ACHN (cell line): Measurements from ENCODE around the gene NUP93.
A peak's percentile ranks its signal among the peaks of the same experiment; 100 is the strongest.
"Not testable (repeated sequence)": the region's sequence is repeated elsewhere in the genome, so short reads cannot be mapped to it uniquely, and the experiment has no call there.

Source experiments
- DNase-seq: peaks from one replicate; pipeline ENCODE4 v3.0.0-alpha.2; 2015
- in situ Hi-C: cut with HindIII; loops from 2 replicates; pipeline ENCODE4 v1.10.0; 2017; ENCODE audit warnings: low sequenced_read_pairs, low pct_ligation_motif_present, low pct_unique_long_range_greater_than_20kb

Gene NUP93

GRCh38 chr16:56795011-56795410, 65.1 kb downstream of the NUP93 start:
- DNase-seq = no peak
- in situ Hi-C loops = no loop called here

GRCh38 chr16:56797038-56797437, 67.1 kb downstream of the NUP93 start:
- in situ Hi-C loops, DNase-seq: not testable (repeated sequence)

DNA sequence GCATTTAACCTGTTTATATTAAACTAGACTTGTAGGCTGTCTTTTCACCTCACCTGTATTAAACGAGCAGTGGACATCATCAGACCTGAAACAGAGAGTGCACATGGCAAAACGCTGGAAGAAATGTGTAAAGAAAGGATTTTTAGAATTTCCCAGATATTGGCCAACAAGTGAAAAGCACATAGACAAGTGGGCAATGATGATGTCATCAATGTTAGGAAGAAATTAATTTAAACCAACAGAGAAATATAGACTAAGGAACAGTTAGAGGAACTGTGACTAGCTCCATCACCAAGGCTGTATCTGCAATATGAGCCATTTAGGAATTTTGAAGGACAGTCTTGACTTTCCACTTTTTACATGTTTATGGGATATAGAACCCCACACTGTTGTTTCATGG, 67.9 kb downstream of the NUP93 start:
- in situ Hi-C loops = no loop called here
- DNase-seq = no peak

- DNase-seq = no peak
- in situ Hi-C loops = no loop called here
Observed at GRCh38 chr16:56798955-56799354, 69.0 kb downstream of the NUP93 start.

GRCh38 chr16:56800355-56800754, 70.4 kb downstream of the NUP93 start:
- DNase-seq = peak; percentile 18
- in situ Hi-C loops = no loop called here

GRCh38 chr16:56801762-56802161, 71.8 kb downstream of the NUP93 start:
- no peak for DNase-seq
- in situ Hi-C loops = no loop called here

GRCh38 chr16:56807011-56807675, 77.2 kb downstream of the NUP93 start:
- in situ Hi-C loops = no loop called here
- no peak for DNase-seq

- DNase-seq, in situ Hi-C loops: not testable (repeated sequence)
Observed at GRCh38 chr16:56807676-56808067, 77.7 kb downstream of the NUP93 start.

DNA sequence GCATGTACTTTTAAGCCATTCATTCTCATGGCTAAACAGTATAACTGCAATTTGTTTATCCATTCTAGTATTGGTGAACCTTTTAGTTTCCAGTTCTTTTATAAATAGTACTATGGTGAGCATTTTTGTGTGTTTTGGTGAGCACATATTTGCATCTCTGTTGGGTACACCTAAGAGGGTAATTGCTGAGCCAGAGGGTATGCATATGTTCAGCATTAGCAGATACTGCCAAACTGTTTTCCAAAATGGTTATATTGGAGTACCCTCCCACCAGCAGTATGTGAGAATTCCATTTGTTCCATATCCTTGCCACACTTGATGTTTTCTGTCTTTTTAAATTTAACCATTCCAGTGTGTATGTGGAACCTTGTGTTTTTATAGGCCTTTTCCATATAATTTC, 81.0 kb downstream of the NUP93 start:
- DNase-seq = no peak
- in situ Hi-C loops = no loop called here

DNA sequence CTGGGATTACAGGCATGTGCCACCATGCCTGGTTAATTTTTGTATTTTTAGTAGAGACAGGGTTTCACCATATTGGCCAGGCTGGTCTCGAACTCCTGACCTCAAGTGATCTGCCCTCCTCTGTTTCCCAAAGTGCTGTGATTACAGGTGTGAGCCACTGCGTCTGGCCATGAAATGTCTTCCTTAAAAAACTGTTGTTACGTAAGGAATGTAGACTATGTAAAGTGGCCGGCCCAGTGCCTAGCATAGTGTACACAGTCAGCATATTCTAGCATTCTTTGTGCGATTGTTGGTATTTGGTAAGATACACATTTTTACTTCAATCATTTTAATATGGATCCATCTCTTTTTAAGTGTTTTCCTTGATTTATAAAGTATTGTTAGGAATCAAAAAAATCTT, 81.7 kb downstream of the NUP93 start:
- DNase-seq, in situ Hi-C loops: not testable (repeated sequence)

- peak; percentile 22 for DNase-seq
- in situ Hi-C loops = no loop called here
Observed at GRCh38 chr16:56812884-56813283, 83.0 kb downstream of the NUP93 start.

DNA sequence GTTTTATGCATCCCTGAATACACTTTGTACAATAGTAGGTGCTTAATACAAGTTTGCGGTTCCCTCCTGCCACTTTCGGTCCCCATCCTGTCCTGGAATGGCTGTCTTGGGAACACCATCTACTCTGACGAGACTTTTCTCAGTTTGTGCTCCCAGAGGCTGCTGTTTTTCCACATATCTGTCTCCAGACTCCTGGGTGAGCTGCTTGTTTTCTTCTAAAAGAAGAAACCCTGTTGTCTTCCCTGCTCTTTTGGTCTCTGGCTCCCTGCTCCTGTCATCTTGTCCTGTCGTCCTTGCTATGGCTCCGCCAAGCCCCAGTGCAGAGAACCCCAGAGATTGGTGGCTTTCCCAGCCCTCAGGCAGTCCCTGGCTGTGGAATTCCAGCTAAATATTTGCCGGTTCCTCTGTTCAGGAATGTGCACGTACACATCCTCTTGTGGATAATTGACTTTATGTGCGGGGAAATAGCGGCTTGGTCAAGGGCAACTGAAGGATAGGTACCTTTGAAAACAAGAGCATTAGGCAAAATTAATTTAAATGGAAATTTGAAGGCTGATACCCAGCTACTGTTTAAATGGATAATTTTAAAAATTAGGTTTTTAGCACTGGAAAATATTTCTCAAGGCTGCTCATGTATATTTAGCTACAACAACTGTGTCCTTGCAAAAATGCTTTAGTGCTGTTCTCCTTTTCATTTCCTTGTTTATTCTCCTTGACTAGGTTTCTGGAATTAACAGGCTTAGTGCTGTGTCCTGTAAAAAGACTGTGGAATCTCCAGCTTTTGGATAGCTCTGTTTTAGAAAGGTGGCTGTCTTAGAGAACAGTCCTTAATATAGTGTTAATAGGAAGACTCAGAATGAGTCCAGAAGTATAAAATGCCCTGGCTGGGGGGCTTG, 84.9 kb downstream of the NUP93 start:
- no peak for DNase-seq
- in situ Hi-C loops = no loop called here

- no peak for DNase-seq
- in situ Hi-C loops = no loop called here
Observed at GRCh38 chr16:56815721-56816120, 85.8 kb downstream of the NUP93 start.

GRCh38 chr16:56817056-56817455, 87.1 kb downstream of the NUP93 start:
- no peak for DNase-seq
- in situ Hi-C loops = no loop called here

DNA sequence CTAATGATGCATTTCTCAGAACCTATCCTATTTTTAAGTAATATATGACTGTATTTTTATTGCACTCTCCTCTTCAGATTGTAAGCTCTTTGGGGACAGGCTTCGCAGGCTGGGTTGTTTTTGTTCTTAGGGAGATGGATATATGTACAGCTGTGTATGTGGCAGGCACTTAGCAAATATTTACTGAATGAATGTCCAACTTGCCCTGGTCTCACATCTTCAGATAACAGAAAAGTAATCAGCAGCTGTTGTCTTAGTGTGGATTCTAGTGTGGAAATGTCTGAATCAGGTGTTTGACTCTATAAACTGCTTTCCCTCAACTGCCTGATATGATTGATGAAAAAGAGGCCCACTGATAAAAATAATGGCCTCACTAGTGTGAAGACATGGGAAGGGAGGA, 88.0 kb downstream of the NUP93 start:
- DNase-seq = no peak
- in situ Hi-C loops = no loop called here

- no peak for DNase-seq
- in situ Hi-C loops = no loop called here
Observed at GRCh38 chr16:56823081-56823733, 93.3 kb downstream of the NUP93 start.

DNA sequence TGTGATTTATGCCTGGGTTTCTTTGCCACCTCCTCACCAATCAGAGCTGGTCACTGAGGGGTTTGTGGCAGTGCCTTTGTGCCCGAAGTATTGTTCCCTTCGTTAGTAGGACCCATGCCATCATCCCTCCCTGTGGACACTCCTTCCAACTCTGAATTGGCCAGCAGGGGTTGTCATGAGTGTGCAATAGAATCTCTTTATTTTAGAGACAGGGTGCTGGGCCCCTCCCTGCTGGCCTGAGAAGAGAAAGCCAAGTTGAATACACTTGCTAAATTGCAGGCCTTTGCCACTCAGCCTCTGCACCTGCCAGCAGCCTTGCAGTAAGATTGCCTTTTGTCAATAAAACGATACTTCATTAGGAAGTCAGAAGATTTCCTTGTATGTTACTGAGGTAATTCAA, 94.4 kb downstream of the NUP93 start:
- DNase-seq = peak; percentile 44
- in situ Hi-C loops = no loop called here

GRCh38 chr16:56824804-56825203, 94.9 kb downstream of the NUP93 start:
- in situ Hi-C loops = no loop called here
- DNase-seq = no peak

- in situ Hi-C loops = no loop called here
- no peak for DNase-seq
Observed at GRCh38 chr16:56825826-56826225, 95.9 kb downstream of the NUP93 start.
